ENCODE measurements around the gene ANGPTL4.
"Not testable (repeated sequence)": the region's sequence is repeated elsewhere in the genome, so short reads cannot be mapped to it uniquely, and the experiment has no call there.

The ANGPTL4 gene

DNA sequence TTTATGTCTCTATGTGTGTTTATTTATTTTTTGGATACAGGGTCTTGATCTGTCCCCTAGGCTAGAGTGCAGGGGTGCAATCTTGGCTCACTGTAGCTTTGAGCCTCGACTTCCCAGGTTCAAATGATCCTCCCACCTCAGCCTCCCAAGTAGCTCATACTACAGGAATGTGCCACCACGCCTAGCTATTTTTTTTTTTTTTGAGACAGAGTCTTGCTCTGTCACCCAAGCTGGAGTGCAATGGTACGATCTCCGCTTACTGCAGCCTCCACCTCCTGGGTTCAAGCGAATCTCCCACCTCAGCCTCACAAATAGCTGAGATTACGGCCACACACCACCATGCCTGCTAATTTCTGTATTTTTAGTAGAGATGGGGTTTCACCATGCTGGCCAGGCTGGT is 5.0 kb upstream of the ANGPTL4 start:
- DNase-seq (ENCODE audit: extremely low read depth in 1 of 2, low read depth in 1 of 2): no peak

DNA sequence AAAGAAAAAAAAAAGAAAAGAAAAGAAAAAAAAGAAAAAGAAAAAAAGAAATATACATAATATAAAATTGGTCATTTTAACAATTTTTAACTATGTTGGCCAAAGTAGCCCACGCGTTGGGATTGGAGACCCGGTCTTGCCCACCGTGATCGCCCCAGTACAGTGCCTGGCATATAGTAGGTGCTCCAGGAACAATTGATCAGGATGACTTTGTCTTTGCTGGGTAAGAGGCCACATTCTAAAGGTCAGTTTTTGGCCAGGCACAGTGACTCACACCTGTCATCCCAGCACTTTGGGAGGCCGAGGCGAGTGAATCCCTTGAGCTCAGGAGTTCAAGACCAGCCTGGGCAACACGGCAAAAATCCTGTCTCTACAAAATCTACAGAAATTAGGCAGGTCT is 3.8 kb upstream of the ANGPTL4 start:
- DNase-seq (ENCODE audit: extremely low read depth in 1 of 2, low read depth in 1 of 2): no peak

DNA sequence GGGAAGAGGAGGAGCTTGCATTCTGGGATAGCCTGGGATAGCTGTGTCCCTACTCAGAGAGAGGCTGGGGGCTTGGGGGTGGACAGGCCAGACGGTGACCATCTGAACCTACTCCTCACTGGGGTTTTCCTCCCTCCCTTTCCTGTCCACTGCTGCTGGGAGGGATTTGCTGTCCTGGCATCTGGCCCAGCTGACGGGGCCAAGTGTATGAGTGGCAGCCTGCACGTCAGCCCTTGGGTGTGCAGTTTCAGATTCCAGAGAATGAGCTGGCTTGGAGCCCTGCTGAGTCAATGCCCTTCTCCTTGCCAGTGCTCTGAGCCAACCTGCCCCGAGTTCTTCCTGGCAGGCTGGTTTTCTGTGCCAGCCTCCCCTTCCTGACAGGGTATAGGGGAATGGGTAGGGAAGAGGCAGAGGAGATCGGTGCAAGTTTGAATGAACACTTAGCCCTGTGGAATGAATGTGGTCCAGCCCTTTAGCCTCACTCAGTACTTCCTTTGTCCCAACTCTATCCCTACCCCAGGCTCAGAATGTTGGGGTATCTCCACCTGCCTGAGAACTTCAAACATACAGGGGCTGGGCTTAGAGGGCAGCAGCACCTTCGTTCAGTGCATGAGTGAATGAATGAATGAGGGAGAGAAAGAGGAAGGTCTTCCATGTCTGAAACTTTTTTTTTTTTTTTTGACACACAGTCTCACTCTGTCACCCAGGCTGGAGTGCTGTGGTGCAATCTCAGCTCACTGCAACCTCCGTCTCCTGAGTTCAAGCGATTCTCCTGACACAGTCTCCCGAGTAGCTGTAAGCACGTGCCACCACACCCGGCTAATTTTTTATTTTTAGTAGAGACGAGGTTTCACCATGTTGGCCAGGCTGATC is 1.8 kb upstream of the ANGPTL4 start:
- DNase-seq (ENCODE audit: extremely low read depth in 1 of 2, low read depth in 1 of 2): no peak

DNA sequence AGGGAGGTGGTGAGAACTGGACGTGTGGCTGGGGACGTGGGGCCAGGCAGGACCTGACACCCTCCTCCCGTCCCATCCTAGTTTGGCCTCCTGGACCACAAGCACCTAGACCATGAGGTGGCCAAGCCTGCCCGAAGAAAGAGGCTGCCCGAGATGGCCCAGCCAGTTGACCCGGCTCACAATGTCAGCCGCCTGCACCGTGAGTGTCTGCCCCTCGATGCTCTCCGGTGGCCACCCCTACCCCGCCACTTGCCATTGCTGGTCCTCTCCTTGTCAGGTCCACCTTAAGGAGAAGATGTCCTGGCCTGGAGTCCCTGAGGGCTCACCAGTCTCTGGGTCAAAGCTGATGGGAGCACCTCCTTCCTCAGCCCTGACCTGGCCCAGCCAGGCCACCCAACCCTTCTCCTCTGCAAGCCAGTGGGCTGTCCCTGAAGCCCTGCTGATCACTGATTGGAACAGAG is 2.2 kb downstream of the ANGPTL4 start:
- DNase-seq (ENCODE audit: extremely low read depth in 1 of 2, low read depth in 1 of 2): no peak

DNA sequence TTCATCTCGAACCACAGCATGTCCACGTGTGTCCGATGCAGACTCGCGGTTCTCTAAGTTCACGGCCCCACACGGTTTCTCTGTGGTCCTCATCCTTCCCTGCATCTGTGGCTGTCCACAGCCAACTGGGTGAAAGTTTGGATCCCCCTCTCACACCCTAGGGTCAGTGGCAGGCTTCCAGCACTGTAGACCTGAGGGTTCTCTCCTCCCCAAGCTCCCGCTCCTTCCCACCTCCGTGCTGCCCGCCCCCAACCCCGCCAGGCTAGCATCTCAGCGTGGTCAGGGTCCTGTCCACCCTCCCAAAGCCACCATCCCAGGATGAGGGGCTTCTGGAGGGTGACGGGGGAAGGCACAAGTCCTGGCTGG is 3.0 kb downstream of the ANGPTL4 start:
- no peak for DNase-seq (ENCODE audit: extremely low read depth in 1 of 2, low read depth in 1 of 2)

DNA sequence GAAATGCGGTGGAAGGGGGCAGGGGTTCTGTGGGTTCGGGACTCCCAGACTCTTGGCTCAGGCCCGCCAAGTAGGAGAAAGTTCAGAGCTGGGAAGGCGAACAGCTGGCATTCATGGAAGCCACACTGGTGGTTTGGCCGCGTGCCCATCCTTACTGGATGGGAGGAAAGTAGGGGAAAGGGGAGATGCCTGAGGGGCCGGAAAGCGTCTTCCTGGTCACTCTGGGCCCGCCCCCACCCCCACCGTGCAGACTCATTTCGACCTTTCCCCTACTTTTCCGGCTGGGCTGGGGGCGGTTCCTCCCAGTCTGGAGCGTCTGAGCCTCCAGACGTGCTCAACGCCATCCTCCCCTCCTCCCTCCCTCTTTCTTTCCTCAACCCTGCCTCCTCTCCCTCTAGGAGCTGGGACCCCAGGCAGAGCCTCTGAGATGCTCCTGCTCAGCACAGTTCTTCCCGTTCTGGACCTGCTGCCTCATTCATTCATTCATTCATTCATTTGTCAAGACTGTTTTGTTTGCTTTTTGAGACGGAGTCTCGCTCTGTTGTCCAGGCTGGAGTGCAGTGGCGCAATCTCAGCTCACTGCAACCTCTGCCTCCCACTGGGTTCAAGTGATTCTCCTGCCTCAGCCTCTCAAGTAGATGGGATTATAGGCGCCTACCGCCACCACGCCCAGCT is 3.5 kb downstream of the ANGPTL4 start:
- no peak for DNase-seq (ENCODE audit: extremely low read depth in 1 of 2, low read depth in 1 of 2)

DNA sequence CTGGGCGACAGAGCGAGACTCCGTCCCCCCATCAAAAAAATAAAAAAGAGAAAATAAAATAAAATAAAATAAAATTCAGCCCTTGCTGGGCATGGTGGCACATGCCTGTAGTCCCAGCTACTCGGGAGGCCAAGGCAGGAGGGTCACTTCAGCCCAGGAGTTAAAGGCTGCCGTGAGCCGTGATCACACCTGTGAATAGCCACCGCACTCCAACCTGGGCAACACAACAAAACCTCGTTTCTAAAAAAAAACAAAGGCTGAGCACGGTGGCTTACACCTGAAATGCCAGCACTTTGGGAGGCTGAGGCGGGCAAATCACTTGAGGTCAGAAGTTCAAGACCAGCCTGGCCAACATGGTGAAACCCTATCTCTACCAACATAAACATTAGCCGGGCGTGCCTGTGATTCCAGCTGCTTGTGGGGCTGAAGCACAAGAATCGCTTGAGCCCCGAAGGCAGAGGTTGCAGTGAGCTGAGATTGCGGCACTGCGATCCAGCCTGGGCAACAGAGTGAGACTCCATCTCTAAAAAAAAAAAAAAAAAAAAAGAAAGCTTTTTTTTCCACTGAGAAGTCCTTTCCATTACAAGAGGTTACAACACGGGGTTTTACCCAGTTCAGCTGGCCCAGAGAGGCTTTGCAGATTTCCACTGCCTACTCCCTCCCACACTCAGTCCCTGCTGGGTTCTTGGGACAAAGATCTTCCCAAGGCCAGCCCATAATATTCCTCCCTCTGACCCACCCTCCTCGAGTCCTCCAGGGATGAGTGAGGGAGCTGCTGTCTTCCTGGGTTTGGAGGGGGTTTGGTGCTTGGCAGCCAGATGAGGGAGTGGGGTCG is 6.4 kb downstream of the ANGPTL4 start:
- DNase-seq (ENCODE audit: extremely low read depth in 1 of 2, low read depth in 1 of 2): no peak

DNA sequence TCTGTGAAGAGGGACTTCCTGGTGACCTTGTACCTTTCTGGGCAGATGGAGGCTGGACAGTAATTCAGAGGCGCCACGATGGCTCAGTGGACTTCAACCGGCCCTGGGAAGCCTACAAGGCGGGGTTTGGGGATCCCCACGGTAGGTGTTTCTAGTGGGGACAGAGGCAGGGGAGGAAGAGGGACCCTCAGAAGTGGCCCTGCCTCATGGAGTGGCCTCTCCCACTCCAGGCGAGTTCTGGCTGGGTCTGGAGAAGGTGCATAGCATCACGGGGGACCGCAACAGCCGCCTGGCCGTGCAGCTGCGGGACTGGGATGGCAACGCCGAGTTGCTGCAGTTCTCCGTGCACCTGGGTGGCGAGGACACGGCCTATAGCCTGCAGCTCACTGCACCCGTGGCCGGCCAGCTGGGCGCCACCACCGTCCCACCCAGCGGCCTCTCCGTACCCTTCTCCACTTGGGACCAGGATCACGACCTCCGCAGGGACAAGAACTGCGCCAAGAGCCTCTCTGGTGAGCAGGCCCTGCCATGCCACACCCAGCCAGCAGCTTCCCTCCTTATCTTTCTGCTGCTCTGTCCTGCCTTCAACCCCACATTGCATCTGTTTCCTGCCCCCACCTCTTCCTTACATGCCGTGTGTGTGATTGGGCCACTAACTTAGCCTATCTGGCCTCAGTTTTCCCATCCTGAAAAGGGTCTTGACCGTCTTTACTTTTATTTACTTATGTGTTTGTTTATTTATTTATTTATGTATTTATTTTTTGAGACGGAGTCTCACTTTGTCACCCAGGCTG is 7.3 kb downstream of the ANGPTL4 start:
- DNase-seq (ENCODE audit: extremely low read depth in 1 of 2, low read depth in 1 of 2): no peak

DNA sequence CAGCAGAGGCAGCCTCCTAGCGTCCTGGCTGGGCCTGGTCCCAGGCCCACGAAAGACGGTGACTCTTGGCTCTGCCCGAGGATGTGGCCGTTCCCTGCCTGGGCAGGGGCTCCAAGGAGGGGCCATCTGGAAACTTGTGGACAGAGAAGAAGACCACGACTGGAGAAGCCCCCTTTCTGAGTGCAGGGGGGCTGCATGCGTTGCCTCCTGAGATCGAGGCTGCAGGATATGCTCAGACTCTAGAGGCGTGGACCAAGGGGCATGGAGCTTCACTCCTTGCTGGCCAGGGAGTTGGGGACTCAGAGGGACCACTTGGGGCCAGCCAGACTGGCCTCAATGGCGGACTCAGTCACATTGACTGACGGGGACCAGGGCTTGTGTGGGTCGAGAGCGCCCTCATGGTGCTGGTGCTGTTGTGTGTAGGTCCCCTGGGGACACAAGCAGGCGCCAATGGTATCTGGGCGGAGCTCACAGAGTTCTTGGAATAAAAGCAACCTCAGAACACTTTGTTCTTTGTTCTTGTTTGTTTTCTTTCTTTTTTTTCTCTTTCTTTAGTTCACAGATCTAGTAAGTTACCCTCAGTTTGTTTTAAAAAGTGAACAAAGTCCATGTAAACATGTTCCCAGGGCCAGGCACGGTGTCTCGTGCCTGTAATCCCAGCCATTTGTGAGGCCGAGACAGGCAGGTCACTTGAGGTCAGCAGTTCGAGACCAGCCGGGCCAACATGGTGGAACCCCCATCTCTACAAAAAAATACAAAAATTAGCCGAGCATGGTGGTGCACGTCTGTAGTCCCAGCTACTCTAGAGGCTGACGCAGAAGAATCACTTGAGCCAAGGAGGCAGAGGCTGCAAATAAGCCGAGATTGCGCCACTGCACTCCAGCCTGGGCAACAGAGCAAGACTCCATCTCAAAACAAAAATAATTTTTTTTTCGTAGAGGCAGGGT is 10.2 kb downstream of the ANGPTL4 start:
- no peak for DNase-seq (ENCODE audit: extremely low read depth in 1 of 2, low read depth in 1 of 2)

DNA sequence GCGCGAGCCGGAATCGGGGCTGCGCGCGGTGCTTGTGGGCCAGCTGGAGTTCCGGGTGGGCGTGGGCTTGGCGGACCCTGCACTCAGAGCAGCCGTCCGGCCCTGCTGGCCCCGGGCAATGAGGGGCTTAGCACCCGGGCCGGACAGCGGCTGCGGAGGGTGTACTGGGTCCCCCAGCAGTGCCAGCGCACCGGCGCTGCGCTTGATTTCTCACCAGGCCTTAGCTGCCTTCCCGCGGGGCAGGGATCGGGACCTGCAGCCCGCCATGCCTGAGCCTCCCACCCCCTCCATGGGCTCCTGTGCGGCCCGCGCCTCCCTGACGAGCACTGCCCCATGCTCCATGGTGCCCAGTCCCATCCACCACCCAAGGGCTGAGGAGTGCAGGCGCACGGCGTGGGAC is 11.8 kb downstream of the ANGPTL4 start:
- DNase-seq (ENCODE audit: extremely low read depth in 1 of 2, low read depth in 1 of 2): not testable (repeated sequence)

DNA sequence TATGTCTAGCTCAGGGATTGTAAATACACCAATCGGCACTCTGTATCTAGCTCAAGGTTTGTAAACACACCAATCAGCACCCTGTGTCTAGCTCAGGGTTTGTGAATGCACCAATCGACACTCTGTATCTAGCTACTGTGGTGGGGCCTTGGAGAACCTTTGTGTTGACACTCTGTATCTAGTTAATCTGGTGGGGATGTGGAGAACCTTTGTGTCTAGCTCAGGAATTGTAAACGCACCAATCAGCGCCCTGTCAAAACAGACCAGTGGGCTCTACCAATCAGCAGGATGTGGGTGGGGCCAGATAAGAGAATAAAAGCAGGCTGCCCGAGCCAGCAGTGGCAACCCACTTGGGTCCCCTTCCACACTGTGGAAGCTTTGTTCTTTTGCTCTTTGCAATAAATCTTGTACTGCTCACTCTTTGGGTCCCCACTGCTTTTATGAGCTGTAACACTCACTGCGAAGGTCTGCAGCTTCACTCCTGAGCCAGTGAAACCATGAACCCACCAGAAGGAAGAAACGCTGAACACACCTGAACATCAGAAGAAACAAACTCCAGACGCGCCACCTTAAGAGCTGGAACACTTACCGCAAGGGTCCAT is 12.5 kb downstream of the ANGPTL4 start:
- DNase-seq (ENCODE audit: extremely low read depth in 1 of 2, low read depth in 1 of 2): not testable (repeated sequence)

DNA sequence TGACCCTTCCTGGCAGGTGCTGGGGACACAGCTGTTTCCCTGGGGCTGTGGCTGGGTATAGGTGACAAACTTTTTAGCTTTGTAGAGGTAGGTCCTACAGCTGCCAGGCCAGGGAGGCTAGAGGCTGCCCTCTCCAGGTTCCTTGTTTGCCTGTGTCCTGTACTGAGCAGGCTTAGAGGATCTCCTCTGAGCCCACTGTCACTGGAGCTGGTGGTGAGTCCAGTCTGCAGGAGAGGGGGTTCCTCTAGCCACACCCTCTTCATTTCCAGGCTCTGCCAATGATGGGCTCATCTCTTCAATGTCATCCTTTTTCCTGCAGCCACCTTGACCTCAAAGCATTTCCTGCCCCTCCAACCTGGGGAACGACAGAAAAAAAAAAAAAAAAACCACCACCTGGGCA is 13.6 kb downstream of the ANGPTL4 start:
- DNase-seq (ENCODE audit: extremely low read depth in 1 of 2, low read depth in 1 of 2): no peak

DNA sequence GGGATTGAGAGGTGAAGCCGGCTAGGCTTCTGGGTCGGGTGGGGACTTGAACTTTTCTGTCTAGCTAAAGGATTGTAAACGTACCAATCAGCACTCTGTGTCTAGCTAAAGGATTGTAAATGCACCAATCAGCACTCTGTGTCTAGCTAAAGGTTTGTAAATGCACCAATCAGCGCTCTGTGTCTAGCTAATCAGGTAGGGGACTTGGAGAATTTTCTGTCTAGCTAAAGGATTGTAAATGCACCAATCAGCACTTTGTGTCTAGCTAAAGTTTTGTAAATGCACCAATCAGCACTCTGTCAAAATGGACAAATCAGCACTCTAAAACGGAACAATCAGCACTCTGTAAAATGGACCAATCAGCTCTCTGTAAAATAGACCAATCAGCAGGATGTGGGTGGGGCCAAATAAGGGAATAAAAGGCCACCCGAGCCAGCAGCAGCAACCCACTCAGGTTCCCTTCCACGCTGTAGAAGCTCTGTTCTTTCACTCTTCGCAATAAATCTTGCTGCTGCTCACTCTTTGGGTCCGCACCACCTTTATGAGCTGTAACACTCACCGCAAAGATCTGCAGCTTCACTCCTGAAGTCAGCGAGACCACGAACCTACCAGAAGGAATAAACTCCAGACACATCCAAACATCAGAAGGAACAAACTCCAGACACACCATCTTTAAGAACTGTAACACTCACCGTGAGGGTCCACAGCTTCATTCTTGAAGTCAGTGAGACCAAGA is 15.4 kb downstream of the ANGPTL4 start:
- DNase-seq (ENCODE audit: extremely low read depth in 1 of 2, low read depth in 1 of 2): not testable (repeated sequence)

DNA sequence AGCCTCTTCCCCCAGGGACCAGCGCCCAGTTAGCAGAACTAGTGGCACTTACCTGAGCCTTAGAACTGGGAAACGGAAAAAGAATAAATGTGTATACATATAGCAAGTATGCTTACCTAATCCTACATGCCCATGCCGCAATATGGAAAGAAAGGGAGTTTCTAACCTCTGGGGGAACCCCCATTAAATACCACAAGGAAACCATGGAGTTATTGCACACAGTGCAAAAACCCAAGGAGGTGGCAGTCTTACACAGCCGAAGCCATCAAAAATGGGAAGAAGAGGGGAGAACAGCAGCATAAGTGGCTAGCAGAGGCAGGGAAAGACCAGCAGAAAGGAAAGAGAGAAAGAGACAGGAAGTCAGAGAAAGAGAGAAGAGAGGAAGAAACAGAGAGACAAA is 20.6 kb downstream of the ANGPTL4 start:
- DNase-seq (ENCODE audit: extremely low read depth in 1 of 2, low read depth in 1 of 2): not testable (repeated sequence)

DNA sequence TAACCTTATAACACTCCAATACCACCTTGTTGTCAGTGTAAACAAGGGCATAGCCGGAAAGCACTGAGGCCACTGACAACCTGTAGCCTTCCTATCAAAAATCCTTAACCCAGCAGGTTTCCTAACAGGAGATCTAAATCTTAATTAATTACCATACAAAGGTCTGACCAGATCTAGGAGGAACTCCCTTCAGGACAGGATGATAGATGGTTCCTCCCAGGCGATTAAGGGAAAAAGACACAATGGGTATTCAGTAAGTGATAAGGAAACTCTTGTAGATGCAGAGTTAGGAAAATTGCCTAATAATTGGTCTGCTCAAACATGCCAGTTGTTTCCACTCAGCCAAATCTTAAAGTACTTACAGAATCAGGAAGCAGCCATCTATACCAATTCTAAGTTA is 21.1 kb downstream of the ANGPTL4 start:
- not testable (repeated sequence) for DNase-seq (ENCODE audit: extremely low read depth in 1 of 2, low read depth in 1 of 2)

DNA sequence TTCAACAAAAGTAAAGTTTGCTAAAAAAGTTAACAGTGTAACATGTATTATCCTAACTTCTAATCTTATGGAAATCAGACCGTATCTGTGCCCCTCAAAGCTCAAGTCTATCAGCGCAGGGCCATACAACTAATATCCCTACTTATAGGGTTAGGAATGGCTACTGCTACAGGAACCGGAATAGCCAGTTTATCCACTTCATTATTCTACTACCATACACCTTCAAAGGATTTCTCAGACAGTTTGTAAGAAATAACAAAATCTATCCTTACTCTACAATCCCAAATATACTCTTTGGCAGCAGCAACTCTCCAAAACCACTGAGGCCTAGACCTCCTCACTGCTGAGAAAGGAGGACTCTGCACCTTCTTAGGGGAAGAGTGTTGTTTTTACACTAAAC is 21.6 kb downstream of the ANGPTL4 start:
- DNase-seq (ENCODE audit: extremely low read depth in 1 of 2, low read depth in 1 of 2): not testable (repeated sequence)

DNA sequence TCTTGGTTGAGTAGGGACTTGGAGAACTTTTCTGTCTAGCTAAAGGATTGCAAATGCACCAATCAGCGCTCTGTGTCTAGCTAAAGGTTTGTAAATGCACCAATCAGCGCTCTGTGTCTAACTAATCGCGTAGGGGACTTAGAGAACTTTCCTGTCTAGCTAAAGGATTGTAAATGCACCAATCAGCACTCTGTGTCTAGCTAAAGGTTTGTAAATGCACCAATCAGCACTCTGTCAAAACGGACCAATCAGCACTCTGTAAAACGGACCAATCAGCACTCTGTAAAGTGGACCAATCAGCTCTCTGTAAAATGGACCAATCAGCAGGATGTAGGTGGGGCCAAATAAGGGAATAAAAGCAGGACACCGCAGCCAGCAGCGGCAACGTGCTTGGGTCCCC is 22.5 kb downstream of the ANGPTL4 start:
- not testable (repeated sequence) for DNase-seq (ENCODE audit: extremely low read depth in 1 of 2, low read depth in 1 of 2)

DNA sequence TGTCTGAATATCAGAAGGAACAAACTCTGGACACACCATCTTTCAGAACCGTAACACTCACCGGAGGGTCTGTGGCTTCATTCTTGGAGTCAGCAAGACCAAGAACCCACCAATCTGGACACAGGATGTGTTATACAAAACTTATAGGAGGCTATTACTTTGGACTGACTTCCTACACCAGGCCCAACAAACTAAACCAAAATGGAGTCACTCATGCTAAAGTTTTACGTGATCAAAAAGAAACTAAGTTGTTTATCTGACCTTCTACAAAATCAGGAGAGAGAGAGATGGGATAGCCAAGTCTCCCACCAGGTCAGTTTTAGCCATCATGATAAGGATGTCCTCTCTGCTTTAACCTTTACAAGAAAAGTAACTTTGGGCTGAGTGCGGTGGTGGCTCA is 23.0 kb downstream of the ANGPTL4 start:
- no peak for DNase-seq (ENCODE audit: extremely low read depth in 1 of 2, low read depth in 1 of 2)
